ENCODE results near the gene CYFIP2. TPM values are rescaled to one million over a fixed set of nuclear protein-coding genes. Genes with fewer than 3 reads are reported as not detected.

The CYFIP2 gene
- total RNA-seq, 1 donor from 2014 or later = 42.9 TPM

GRCh38 chr5:157308836-157309465 lies 43.0 kb downstream of the CYFIP2 start:
- no peak for TF ChIP-seq CTCF (IDR thresholded peaks at IDR 0.05; ENCODE audit: unreplicated experiment)
- DNase-seq (ENCODE audit: low spot score) = no peak
- Mint-ChIP-seq H3K36me3 (ENCODE audit: low read depth, unreplicated experiment) (peaks cover 8% of the 10 kb centered on the region), H3K27ac (ENCODE audit: unreplicated experiment) (no peak overlapping the region), H3K9me3 (ENCODE audit: unreplicated experiment) (no peaks in the 10 kb centered on the region), H3K27me3 (ENCODE audit: unreplicated experiment) (no peaks in the 10 kb centered on the region), H3K4me1 (ENCODE audit: unreplicated experiment) (no peaks in the 10 kb centered on the region), H3K4me3 (ENCODE audit: unreplicated experiment) (no peak overlapping the region)

- Mint-ChIP-seq H3K36me3 (ENCODE audit: low read depth, unreplicated experiment) (peaks cover 8% of the 10 kb centered on the region), H3K9me3 (ENCODE audit: unreplicated experiment) (no peaks in the 10 kb centered on the region), H3K27me3 (ENCODE audit: unreplicated experiment) (no peaks in the 10 kb centered on the region), H3K27ac (ENCODE audit: unreplicated experiment) (no peak overlapping the region), H3K4me1 (ENCODE audit: unreplicated experiment) (no peaks in the 10 kb centered on the region), H3K4me3 (ENCODE audit: unreplicated experiment) (no peak overlapping the region)
- DNase-seq (ENCODE audit: low spot score) = no peak
- TF ChIP-seq CTCF (IDR thresholded peaks at IDR 0.05; ENCODE audit: unreplicated experiment) = no peak
These were observed 43.9 kb downstream of the CYFIP2 start for GRCh38 chr5:157309796-157310195.

- Mint-ChIP-seq H3K9me3 (ENCODE audit: unreplicated experiment) (no peaks in the 10 kb centered on the region), H3K27ac (ENCODE audit: unreplicated experiment) (no peak overlapping the region), H3K4me3 (ENCODE audit: unreplicated experiment) (no peak overlapping the region), H3K27me3 (ENCODE audit: unreplicated experiment) (no peaks in the 10 kb centered on the region), H3K36me3 (ENCODE audit: low read depth, unreplicated experiment) (no peaks in the 10 kb centered on the region), H3K4me1 (ENCODE audit: unreplicated experiment) (no peaks in the 10 kb centered on the region)
- TF ChIP-seq CTCF (IDR thresholded peaks at IDR 0.05; ENCODE audit: unreplicated experiment) = no peak
- no peak for DNase-seq (ENCODE audit: low spot score)
These were observed 45.7 kb downstream of the CYFIP2 start for GRCh38 chr5:157311595-157311994.

GRCh38 chr5:157312492-157312891 lies 46.6 kb downstream of the CYFIP2 start:
- peak; percentile 50 for TF ChIP-seq CTCF (IDR thresholded peaks at IDR 0.05; ENCODE audit: unreplicated experiment)
- no peaks in the 10 kb centered on the region for H3K9me3 Mint-ChIP-seq (ENCODE audit: unreplicated experiment)
- H3K36me3 Mint-ChIP-seq (ENCODE audit: low read depth, unreplicated experiment) = no peaks in the 10 kb centered on the region
- H3K4me1 Mint-ChIP-seq (ENCODE audit: unreplicated experiment) = no peaks in the 10 kb centered on the region
- no peak overlapping the region for H3K4me3 Mint-ChIP-seq (ENCODE audit: unreplicated experiment)
- H3K27ac Mint-ChIP-seq (ENCODE audit: unreplicated experiment) = no peak overlapping the region
- DNase-seq (ENCODE audit: low spot score) = peak; percentile 33
- H3K27me3 Mint-ChIP-seq (ENCODE audit: unreplicated experiment) = no peaks in the 10 kb centered on the region

- no peaks in the 10 kb centered on the region for H3K4me1 Mint-ChIP-seq (ENCODE audit: unreplicated experiment)
- H3K36me3 Mint-ChIP-seq (ENCODE audit: low read depth, unreplicated experiment) = peaks cover 19% of the 10 kb centered on the region
- H3K4me3 Mint-ChIP-seq (ENCODE audit: unreplicated experiment) = no peak overlapping the region
- DNase-seq (ENCODE audit: low spot score) = no peak
- H3K9me3 Mint-ChIP-seq (ENCODE audit: unreplicated experiment) = no peaks in the 10 kb centered on the region
- no peak for TF ChIP-seq CTCF (IDR thresholded peaks at IDR 0.05; ENCODE audit: unreplicated experiment)
- no peak overlapping the region for H3K27ac Mint-ChIP-seq (ENCODE audit: unreplicated experiment)
- peaks cover 3% of the 10 kb centered on the region for H3K27me3 Mint-ChIP-seq (ENCODE audit: unreplicated experiment)
These were observed 56.7 kb downstream of the CYFIP2 start for GRCh38 chr5:157322581-157322980.
